Neural crest cell (in vitro differentiated cells): ENCODE data around the gene RNASE13. TPM values are rescaled to one million over a fixed set of nuclear protein-coding genes. Genes with fewer than 3 reads are reported as not detected.

Experiments
- DNase-seq: peaks from one replicate; pipeline ENCODE4 v3.0.0; 2021; ENCODE audit warnings: low read depth, mixed read lengths, low spot score
- H3K27ac Mint-ChIP-seq: one replicate; pipeline ENCODE4 v1.8.0; 2021; ENCODE audit warnings: mild to moderate bottlenecking, mixed read lengths; ENCODE audit not compliant: unreplicated experiment
- H3K27me3 Mint-ChIP-seq: 2 replicates; pipeline ENCODE4 v1.8.0; 2021; ENCODE audit warnings: low read depth, mild to moderate bottlenecking, mixed read lengths
- H3K36me3 Mint-ChIP-seq: 2 replicates; pipeline ENCODE4 v1.8.0; 2021; ENCODE audit warnings: low read depth, mild to moderate bottlenecking, mixed read lengths
- H3K4me1 Mint-ChIP-seq: 2 replicates; pipeline ENCODE4 v1.8.0; 2021; ENCODE audit warnings: mixed read lengths
- H3K4me3 Mint-ChIP-seq: one replicate; pipeline ENCODE4 v1.8.0; 2021; ENCODE audit warnings: mild to moderate bottlenecking, mixed read lengths
- H3K9me3 Mint-ChIP-seq: 2 replicates; pipeline ENCODE4 v1.8.0; 2021; ENCODE audit warnings: mixed read lengths
- total RNA-seq: library from RNA; stranded (reverse); gene quantifications from 2 replicates; pipeline ENCODE4 v1.2.1, GENCODE V29; 2021
- TF ChIP-seq, protein P1 (sequence below): fragments of 200-600 bp; sonication (generic); conservative IDR thresholded peaks from 2 replicates; pipeline ENCODE4 v1.5.0; 2021; ENCODE audit warnings: antibody characterized with exemption, mild to moderate bottlenecking

RNASE13 gene
- total RNA-seq, 1 donor from 2014 or later: not detected

DNA sequence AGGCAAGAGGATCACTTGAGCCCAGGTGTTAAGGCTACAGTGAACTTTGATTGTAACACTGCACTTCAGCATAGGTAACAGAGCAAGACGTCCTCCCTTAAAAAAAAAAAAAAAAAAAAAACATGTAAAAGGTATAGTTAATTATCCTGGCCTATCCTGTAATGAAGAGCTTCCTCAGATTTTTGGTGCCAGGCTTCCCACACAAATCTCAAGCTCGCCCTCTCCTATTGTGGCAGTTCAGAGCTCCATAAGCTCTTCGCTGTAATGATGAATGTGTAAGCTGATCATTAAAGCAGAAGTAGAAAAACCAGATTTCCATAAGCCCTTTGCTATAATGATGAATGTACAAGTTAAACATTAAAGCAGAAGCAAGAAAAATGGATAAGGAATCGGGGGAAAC, 37.5 kb downstream of the RNASE13 start:
- Mint-ChIP-seq H3K27ac (no peak overlapping the region), H3K36me3 (peaks cover 12% of the 10 kb centered on the region), H3K4me3 (no peak overlapping the region)

DNA sequence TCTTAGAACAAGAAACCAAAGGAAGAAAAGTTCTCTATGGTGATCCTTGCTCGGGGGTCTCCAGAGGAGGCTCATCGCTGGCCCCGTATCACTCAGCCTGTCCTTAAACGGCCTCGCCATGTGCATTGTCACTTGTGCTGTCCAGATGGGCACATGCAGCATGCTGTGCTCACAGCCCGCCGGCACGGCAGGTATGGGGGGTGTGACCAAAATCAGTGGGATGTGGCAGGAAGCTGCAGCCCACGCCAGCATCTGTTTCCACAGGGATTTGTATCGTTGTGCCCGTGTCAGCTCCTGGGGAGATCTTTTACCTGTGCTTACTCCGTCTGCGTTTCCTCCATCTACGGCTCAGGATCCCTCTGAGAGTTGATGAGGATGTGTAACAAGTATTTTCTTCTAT, 38.1 kb downstream of the RNASE13 start:
- peaks cover 6% of the 10 kb centered on the region for H3K4me1 Mint-ChIP-seq
- no peaks in the 10 kb centered on the region for H3K9me3 Mint-ChIP-seq
- H3K27ac Mint-ChIP-seq: no peak overlapping the region
- no peak overlapping the region for H3K4me3 Mint-ChIP-seq
- H3K36me3 Mint-ChIP-seq: peaks cover 12% of the 10 kb centered on the region
- TF ChIP-seq, protein P1, sequence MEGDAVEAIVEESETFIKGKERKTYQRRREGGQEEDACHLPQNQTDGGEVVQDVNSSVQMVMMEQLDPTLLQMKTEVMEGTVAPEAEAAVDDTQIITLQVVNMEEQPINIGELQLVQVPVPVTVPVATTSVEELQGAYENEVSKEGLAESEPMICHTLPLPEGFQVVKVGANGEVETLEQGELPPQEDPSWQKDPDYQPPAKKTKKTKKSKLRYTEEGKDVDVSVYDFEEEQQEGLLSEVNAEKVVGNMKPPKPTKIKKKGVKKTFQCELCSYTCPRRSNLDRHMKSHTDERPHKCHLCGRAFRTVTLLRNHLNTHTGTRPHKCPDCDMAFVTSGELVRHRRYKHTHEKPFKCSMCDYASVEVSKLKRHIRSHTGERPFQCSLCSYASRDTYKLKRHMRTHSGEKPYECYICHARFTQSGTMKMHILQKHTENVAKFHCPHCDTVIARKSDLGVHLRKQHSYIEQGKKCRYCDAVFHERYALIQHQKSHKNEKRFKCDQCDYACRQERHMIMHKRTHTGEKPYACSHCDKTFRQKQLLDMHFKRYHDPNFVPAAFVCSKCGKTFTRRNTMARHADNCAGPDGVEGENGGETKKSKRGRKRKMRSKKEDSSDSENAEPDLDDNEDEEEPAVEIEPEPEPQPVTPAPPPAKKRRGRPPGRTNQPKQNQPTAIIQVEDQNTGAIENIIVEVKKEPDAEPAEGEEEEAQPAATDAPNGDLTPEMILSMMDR: no peak
- no peak for DNase-seq
- no peaks in the 10 kb centered on the region for H3K27me3 Mint-ChIP-seq

More for the DNA sequence above, 37.5 kb downstream of the RNASE13 start:
- DNase-seq: no peak
- TF ChIP-seq, protein P1: no peak
- H3K27me3 Mint-ChIP-seq: no peaks in the 10 kb centered on the region
- H3K4me1 Mint-ChIP-seq: peaks cover under 1% of the 10 kb centered on the region
- H3K9me3 Mint-ChIP-seq: no peaks in the 10 kb centered on the region

DNA sequence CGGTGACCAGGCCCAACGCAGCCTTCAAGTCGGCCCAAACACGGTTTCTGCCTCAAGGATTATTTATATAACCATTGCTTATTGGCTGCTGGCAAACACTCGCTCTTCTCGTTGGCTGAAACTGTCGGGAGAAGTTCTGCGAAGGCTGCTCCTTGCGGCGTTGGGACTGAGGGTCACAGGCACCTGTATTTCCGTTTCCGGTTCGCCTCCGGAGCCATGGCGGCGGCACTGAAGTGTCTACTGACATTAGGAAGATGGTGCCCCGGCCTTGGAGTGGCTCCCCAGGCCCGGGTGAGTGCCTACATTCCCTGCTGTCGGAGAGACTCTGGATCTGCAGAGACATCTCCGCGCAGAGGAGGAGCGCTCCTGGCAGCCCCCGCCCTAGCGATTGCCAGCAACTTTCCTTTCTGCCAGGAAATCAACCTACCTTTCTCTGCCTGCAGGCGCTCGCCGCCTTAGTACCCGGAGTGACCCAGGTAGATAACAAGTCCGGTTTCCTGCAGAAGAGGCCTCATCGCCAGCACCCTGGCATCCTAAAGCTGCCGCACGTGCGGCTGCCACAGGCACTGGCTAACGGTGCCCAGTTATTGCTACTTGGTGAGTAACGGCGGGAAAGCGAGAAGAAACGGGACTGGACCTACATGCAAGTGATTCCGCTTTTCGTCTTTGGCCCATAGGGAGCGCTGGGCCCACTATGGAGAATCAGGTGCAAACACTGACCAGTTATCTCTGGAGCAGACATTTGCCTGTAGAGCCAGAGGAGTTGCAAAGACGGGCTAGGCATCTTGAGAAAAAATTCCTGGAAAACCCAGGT, 44.6 kb downstream of the RNASE13 start, which contains the start of gene METTL17:
TSS of gene METTL17 (plus strand) at position 194 of the 814 bp plus-strand sequence. CDS start at position 217, 23 bp downstream.
- Mint-ChIP-seq H3K4me1 (peaks cover 26% of the 10 kb centered on the region), H3K9me3 (no peaks in the 10 kb centered on the region), H3K27ac (peak within 1 kb of the TSS; percentile 9), H3K36me3 (peaks cover 11% of the 10 kb centered on the region), H3K4me3 (peak within 1 kb of the TSS; percentile 96), H3K27me3 (peaks cover 12% of the 10 kb centered on the region)
- TF ChIP-seq, protein P1: peak; percentile 56
- peak; percentile 80 for DNase-seq

DNA sequence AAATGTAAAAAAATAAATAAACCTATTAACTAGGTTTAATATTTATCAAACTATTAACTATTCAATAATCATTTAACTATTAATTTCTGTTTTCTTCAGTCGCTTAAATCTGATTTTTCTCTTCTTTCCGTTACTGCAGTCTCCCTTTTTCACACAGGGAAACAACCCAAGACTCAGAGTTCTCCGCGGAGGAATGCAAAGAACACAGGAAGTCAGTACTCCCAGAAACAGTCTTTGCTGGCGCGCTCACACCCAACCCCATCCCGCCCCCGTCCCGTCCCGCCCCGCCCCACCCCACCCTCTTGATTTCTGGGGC, 45.2 kb downstream of the RNASE13 start:
- no peaks in the 10 kb centered on the region for H3K9me3 Mint-ChIP-seq
- peak overlapping the region; percentile 96 for H3K4me3 Mint-ChIP-seq
- no peak overlapping the region for H3K27ac Mint-ChIP-seq
- peaks cover 12% of the 10 kb centered on the region for H3K27me3 Mint-ChIP-seq
- peaks cover 8% of the 10 kb centered on the region for H3K36me3 Mint-ChIP-seq
- H3K4me1 Mint-ChIP-seq: peaks cover 26% of the 10 kb centered on the region
- TF ChIP-seq, protein P1: no peak
- no peak for DNase-seq

DNA sequence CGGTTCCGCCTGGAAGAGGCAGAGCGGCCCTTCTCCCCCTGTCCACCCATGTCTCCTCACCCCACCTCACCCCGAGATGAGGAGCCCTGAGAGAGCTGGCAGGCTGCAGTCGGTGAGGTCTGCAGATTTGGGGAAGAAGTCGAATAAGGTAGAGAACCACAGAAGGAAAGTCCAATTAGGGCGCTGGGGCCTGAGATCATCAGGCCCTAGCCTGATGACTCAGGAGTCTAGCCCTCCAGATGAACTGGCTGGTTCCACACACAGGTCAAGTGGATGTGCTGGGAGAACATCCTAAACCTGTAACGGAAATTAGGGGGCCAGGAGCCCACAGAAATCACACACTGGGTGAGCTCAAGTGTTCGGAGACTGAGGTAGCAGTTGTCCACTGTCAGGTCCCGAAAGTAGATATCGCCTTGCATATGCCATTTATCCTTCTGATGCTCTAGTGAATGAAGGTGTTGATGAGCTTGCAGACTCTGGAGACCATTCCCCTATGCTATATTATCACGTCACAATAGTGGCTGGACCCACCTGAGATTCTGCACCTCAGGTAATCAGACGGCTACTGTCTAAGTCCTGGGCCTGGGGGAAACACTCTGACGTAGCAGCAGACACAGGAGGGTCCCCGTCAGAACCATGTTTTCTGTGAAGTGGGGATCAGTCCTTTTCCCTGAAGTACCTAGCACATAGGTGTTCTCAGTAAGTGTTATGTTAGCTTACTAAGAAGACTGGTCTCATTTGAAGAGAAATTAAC, 45.7 kb downstream of the RNASE13 start:
- TF ChIP-seq, protein P1: no peak
- Mint-ChIP-seq H3K4me3 (peak overlapping the region; percentile 75), H3K36me3 (peaks cover 6% of the 10 kb centered on the region), H3K9me3 (no peaks in the 10 kb centered on the region), H3K4me1 (peaks cover 26% of the 10 kb centered on the region), H3K27ac (no peak overlapping the region), H3K27me3 (peaks cover 16% of the 10 kb centered on the region)
- DNase-seq: no peak
